HG02840 (cell line): ENCODE results near the gene TBL1Y.
"Not testable (repeated sequence)": the region's sequence is repeated elsewhere in the genome, so short reads cannot be mapped to it uniquely, and the experiment has no call there.

Source experiments
- ATAC-seq: cut with Tn5 transposase; IDR thresholded peaks from one replicate; pipeline ENCODE4 v1.9.1; 2021; ENCODE audit warnings: mild to moderate bottlenecking, moderate library complexity, moderate number of reproducible peaks; ENCODE audit not compliant: unreplicated experiment, low FRiP score

The TBL1Y gene

DNA sequence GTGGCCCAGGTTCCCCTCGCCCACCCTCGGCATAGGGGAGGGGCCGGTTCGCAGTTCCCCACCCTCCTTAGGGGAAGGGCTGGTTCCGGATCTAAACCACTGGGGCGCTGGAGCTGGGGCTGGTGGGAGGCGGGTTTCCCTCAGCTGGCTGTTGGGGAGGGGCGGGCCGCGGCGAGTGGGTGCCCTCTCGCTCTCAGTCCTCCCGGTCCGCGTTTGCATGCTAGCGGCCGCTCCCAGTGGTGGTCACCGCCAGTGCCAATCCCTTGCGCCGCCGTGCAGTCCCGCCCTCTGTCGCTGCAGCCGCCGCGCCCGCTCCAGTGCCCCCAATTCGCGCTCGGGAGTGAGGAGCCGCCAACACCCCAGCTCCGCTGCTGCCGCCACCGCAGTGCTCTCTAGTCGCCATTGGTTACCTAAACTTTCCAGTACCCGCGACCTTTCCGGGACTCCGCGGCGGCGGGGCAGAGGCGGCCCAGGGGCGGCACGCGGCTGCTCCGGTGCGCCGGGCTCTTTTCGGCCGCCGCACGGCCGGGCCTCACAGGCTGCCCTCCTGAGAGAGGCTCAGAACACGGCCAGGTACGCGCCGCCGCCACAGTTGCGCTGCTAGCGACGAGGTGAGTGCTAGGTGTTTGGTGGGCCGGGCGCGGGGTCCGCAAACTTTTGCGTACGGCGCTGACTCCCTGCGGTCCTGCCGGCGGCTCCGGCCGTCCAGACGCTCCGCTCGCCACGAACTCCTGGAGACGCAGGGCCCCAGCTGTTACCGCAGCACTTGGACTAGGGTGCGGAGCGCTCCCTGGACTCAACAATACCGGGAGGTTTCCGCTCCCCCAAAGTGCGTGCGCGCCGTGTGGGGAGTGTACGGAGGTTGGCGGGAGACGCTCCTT is at the start of gene TBL1Y:
Gene TBL1Y, plus strand, starts transcription at position 326 of the 881 bp plus-strand sequence. CDS start 114,388 bp downstream, outside the sequence.
- no peak for ATAC-seq

DNA sequence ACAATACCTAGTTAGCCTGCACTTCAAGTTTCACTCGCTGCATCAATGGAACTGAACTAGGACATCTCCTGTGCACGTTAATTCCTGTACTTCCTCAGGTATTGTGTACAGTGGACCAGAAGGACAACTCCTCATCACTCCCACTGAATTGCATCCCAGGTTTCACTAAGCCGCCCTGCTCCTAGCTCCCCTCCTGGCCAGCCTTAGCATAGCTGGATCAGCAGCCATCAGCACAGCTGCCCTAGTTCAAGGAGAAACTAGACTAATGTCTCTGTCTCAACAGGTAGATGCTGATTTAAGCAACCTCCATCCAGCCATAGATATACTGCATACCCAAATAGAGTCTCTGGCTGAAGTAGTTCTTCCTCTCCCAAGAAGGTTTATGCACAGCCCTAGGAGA is 16.0 kb upstream of the TBL1Y start:
- no peak for ATAC-seq

DNA sequence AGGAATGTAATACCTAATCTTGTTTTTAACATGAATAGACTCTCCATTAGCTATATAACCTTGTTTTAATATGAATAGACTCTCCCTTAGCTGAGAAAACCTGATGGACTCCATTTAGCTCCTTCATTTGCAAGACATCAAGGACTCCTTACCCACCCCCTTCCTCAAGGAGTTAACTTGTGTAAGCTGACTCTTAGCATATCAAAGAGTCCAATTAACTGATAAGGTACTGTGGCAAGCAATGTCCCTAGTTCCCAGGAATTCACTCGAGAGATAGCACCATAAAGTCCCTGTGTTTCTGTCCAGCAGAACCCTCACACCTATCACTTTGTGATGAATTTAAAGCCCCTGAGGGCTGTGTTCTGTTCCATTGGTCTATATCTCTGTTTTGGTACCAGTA is 15.3 kb upstream of the TBL1Y start:
- no peak for ATAC-seq

DNA sequence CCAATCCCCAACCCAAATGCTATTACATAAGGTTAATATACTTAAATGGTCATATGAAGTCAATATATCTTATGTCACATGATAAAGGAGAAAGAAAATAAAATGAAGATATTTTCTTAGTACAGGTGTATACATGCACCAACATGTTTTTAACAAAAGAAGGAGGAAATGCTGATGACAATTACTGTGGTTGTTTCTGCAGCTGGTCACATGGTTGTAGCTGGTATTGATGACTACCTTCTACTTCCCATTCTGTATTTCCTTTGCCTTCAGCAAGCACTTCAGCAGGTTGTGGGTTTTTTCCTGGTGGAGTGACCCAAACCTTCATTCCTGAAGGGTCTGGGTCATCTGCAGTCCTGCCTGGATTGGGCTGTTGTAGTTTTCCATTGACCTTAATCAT is 8.4 kb upstream of the TBL1Y start:
- not testable (repeated sequence) for ATAC-seq

DNA sequence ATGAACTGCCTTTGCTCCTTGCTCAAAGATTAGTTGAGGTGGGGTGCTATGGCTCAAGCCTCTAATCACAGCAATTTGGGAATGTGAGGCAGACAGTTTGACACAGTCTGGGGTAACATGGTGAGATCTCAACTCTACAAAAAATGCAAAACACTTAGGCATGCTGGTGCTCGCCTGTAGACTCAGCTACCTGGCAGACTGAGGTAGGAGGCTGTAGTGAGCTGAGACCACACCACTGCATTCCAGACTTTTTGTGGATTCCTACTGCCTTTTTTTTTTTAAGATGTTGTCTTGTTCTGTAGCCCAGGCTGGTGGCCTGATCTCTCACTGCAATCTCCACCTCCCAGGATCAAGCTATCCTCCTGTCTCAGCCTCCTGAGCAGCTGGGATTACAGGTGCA is 2.9 kb upstream of the TBL1Y start:
- ATAC-seq, result no peak

GRCh38 chrY:6908021-6908420 is 2.5 kb upstream of the TBL1Y start:
- ATAC-seq, result not testable (repeated sequence)

DNA sequence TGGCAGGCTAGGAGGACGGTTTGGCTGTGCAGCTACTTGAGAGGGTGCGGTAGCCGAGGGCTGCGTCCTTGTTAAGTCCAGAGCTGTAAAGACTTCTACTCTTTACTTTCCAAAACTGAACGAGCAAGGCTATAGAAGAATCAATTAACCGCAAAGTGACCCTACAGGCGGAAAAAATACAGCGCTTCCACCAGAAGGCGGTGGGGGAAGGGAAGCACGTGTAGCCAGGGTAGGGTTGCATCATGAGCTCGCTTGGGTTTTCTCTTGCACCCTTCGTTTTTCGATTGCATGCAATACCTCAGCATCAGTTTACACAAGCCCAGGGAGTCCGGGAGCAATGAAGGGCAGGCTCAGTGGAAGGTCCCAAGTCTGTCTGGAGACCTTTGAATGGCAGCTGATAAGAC is 1.4 kb upstream of the TBL1Y start:
- no peak for ATAC-seq

GRCh38 chrY:6909856-6910255 is 641 bp upstream of the TBL1Y start:
- ATAC-seq, result no peak

DNA sequence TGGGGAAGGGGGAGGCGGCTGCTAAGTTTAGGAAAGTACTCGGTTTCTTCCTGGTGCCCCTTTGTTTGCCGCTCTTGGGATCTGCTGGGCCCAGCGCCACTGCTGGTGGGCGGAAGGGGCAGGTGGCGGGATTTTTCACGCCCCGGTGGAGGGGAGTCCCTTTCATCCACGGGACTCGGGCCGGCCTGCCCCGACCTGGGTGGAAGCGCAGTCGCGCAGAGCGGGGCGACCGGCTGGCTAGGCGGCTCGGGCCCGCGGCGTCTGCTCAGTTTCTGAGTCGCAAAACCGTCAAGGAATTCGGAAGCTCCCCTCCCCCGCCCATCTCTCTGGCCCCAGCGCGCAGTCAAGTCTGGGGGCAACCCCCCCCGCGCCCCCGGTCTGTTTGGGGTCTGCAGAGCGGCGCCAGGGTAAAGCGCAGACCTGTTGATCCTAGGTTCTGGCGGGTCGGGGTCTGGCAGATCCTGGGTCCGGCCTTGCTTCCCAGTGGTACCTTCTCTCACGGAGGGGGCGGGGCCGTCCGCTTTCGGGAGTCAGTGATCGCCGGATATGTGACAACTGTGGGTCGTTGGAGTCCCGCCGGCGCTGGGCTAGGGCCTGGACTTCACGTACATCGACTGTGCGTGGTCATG is 870 bp downstream of the TBL1Y start, which contains the start of gene AMELY:
Gene AMELY, minus strand, starts transcription at position 500 of the 629 bp plus-strand sequence. CDS start 39,144 bp downstream, outside the sequence.
- ATAC-seq, result no peak

DNA sequence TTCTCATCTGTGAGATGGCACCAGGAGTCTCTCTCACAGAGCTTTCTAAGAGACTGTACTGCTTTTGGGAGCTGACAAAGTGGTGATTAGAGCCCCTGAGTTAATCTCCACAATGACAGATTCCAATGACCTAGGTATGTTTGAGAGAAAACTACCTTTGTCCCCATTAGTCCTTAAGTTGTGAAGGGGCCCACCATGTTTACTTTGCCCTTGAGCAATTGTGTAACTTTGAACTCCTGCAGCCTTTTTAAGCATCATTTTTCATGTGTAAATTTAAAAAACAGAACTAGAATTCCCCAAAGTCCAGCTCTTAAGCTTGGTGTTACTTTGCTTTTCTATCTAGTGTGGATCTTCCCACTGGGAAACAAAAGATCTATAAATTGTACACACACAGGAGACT is 2.9 kb downstream of the TBL1Y start:
- ATAC-seq, result no peak

- no peak for ATAC-seq
Observed at GRCh38 chrY:6921061-6921460, 10.6 kb downstream of the TBL1Y start.

- no peak for ATAC-seq
Observed at GRCh38 chrY:6928265-6928664, 17.8 kb downstream of the TBL1Y start.

DNA sequence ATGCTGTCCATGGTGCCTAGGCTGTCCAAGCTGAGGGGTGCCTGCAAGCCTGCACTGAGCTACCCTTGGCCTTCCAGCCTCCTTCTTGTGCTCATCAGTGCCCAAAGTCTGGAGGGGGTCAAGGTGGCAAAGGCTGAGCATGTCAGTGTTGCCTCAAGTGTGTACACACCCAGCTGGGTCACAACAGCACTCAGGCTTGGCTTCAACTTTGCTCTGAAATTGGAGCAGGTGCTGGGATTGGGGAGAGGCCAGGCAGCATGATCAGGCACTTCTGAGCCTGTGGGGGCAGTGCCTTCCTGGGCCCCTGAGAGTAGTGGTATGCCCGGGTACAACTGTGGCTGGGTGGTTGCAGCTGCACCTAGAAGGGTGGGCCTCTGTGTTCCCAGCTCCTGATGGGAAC is 18.7 kb downstream of the TBL1Y start:
- no peak for ATAC-seq

DNA sequence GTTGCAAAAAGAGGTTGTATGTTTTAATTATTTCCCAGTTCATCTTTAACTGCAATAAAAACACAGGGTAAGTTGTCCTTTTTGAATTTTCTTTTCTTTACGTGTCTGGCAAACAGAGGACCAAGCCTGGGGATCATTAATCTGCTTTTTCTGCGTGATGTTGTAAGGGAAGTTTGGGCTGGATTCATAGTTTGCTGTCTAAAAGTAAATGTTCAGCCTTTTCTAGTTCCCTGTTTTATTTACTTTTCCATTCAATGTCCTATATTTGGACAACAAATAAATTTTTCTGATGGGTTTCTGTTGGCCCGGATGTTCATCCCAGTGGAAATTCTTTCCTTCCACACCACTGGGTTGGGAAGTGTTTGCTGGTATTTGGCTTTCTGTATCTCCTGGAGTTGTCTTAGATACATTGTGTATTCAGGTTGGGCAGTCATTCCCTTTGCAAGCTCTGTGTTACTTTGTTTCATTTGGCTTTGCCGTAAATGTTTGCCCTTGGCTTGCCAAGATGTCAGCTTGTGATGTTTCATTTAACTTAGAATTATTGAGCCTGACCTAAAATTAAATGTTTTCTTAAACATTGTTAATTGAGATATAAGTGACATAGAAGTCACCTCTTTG is 21.4 kb downstream of the TBL1Y start:
- no peak for ATAC-seq

DNA sequence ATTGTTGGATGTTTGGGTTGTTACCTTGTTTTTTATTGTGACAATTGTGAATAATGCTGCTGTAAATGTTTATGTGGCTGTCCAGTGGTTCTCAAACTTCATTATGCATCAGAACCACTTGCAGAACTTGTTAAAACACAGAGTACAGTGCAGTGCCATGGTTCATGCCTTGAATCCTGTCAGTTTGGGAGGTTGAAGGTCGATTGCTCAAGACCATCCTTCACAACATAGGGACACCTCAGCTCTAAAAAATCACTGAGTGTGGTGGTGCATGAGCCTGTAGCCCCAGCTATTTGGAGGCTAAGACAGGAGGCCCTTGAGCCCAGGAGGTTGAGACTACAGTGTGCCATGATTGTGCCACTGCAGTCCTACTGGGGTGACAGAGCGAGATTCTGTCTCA is 25.0 kb downstream of the TBL1Y start:
- no peak for ATAC-seq

GRCh38 chrY:6947695-6948094 is 37.2 kb downstream of the TBL1Y start:
- no peak for ATAC-seq

DNA sequence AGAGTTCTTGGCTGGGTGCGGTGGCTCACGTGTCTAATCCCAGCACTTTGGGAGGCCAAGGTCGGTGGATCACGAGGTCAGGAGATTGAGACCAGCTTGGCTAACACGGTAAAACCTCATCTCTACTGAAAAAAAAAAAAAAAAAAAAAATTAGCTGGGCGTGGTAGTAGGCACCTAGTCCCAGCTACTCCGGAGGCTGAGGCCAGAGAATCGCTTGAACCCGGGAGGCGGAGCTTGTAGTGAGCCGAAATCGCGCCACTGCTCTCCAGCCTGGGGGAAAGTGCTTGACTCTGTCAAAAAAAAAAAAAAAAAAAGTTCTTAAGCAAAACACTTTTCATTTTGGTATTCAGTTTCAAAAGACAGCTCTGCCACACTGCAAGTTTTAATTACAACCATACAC is 37.9 kb downstream of the TBL1Y start:
- ATAC-seq, result no peak

- no peak for ATAC-seq
Observed at GRCh38 chrY:6949947-6950346, 39.5 kb downstream of the TBL1Y start.

- no peak for ATAC-seq
Observed at GRCh38 chrY:6964732-6965131, 54.2 kb downstream of the TBL1Y start.

DNA sequence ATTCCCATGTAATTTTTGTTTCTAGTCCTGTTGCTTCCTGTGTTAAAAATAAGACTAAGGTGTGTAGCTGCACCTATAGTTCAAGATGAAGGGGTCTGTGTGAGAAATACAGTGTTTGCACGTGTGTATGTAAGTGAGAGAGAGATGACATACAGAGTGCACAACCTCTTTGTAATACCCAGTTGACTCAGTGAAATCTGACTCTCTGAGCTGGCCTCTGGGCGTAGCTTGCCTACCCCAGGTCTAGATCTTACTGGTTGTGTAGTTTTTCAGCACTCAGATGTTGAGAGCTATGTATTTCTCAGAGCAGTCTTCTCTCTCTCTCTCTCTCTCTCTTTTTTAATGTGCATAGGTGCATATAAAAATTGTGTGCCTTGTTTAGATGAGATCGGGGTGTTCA is 56.0 kb downstream of the TBL1Y start:
- no peak for ATAC-seq

DNA sequence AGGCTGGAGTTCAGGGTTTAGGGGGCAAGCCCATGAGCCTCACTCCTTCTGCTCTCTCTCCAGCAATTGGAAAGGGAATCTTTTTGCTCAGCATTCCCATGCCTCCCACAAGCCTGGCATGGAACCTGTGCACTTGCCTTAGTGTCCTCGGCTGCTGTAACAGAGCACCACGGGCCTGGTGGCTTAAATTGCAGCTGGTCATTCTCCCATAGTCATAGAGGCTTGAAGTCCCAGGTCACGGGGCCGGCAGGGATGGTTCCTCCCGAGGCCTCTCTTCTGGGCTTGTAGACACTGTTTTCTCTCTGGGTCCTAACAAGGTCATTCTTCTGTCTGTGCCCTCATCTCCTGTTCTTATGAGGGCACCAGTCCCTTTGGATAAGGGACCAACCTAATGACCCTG is 57.2 kb downstream of the TBL1Y start:
- no peak for ATAC-seq
